Activated naive CD4-positive, alpha-beta T cell treated with anti-CD3 and anti-CD28 coated beads, Interleukin-2, amount 10 ng/mL, durations not matched to agents 7 days and 5 days (primary cell): ENCODE measurements around the gene WDR27.

Experiments
- CTCF ChIA-PET: fragments of 350-600 bp; sonication (Branson Sonifier 250); formaldehyde crosslinking; loops from one replicate; lab custom pipeline; 2021; ENCODE audit warnings: antibody characterized with exemption; lab: Charles Lee
- DNase-seq: peaks from one replicate; pipeline ENCODE4 v3.0.0-alpha.2; 2020
- H3K27ac Mint-ChIP-seq: one replicate; pipeline ENCODE4 v1.8.0; 2021; ENCODE audit warnings: mild to moderate bottlenecking, moderate library complexity, mixed read lengths
- H3K27me3 Mint-ChIP-seq: one replicate; pipeline ENCODE4 v1.8.0; 2021; ENCODE audit warnings: mild to moderate bottlenecking, mixed read lengths
- H3K36me3 Mint-ChIP-seq: one replicate; pipeline ENCODE4 v1.8.0; 2021; ENCODE audit warnings: mixed read lengths
- H3K4me1 Mint-ChIP-seq: one replicate; pipeline ENCODE4 v1.8.0; 2021; ENCODE audit warnings: mixed read lengths
- H3K4me3 Mint-ChIP-seq: one replicate; pipeline ENCODE4 v1.8.0; 2021; ENCODE audit warnings: mild to moderate bottlenecking, moderate library complexity, mixed read lengths
- H3K9me3 Mint-ChIP-seq: one replicate; pipeline ENCODE4 v1.8.0; 2021; ENCODE audit warnings: mixed read lengths

Gene WDR27

DNA sequence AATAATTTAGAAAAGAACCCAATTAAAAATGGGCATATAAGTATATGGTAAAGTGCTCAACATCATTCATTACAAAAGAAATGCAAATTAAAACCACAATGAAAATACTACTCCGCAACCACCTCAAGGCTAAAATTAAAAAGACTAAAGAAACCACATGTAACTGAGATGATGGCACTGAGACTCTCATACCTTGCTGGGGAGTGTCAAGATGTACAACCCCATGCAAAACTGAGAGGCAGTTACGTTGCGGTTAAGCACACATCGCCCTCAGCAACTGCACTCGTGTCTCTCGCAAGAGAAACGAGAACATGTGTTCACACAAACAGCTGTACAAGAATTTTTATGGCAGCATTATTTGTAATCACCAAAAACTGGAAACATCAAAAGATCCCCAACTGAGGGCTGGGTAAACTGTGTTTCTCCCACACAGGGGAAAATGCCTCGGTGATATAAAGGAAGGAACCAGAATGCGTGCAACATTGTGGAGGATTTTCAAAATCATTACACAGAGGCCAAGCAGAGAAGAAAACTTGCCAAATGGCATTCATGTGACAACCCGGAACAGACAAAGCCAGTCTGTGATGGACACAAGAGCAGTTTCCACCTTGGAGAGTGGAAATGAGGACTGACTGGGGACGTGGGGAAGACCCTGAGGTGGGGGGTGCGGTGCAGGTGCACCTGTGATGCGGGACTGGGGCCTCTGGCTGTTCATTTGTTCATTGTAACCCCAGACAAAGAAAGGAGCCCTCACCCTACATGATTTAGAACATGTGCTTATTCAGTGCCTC is 144.9 kb downstream of the WDR27 start:
- peaks cover 14% of the 10 kb centered on the region for H3K4me1 Mint-ChIP-seq
- CTCF ChIA-PET: interaction anchor here (0.6 kb wide), 1 partner anchor 501 kb away, joined by 3 read pairs; no protein-coding TSS in a partner anchor
- H3K27me3 Mint-ChIP-seq: peaks cover 15% of the 10 kb centered on the region
- DNase-seq: peak; percentile 54
- H3K9me3 Mint-ChIP-seq: no peaks in the 10 kb centered on the region
- peak overlapping the region; percentile 24 for H3K27ac Mint-ChIP-seq
- H3K36me3 Mint-ChIP-seq: no peaks in the 10 kb centered on the region
- H3K4me3 Mint-ChIP-seq: peak overlapping the region; percentile 4

- Mint-ChIP-seq H3K9me3 (no peaks in the 10 kb centered on the region), H3K4me3 (no peak overlapping the region), H3K27me3 (peaks cover 15% of the 10 kb centered on the region), H3K36me3 (no peaks in the 10 kb centered on the region), H3K4me1 (peaks cover 14% of the 10 kb centered on the region), H3K27ac (no peak overlapping the region)
- no peak for DNase-seq
- CTCF ChIA-PET: interaction anchor here (0.6 kb wide), 1 partner anchor 500 kb away, joined by 3 read pairs; no protein-coding TSS in a partner anchor
Measured at GRCh38 chr6:169555971-169556617, 145.7 kb downstream of the WDR27 start.

DNA sequence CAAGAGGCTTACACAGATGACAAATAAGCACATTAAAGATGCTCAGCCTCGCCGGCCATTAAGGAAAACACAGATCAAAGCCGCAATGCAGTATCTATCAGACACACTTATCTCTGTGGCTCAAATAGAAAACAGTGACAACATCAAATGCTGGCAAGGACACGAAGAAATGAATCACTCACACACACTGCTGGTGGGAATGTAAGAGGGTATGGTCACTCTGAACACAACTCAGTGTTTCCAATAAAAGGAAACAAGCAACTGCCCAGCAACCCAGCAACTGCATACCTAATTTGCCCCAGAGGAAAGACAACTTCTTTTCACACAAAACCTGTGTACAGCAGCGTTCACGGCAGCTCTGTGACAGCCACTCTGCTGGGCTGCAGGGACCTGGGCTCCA is 155.8 kb downstream of the WDR27 start:
- Mint-ChIP-seq H3K27ac (no peak overlapping the region), H3K36me3 (no peaks in the 10 kb centered on the region), H3K4me3 (no peak overlapping the region), H3K27me3 (no peaks in the 10 kb centered on the region), H3K4me1 (no peaks in the 10 kb centered on the region), H3K9me3 (peaks cover 6% of the 10 kb centered on the region)
- CTCF ChIA-PET: no interaction called here
- no peak for DNase-seq

GRCh38 chr6:169543704-169544103 is 158.1 kb downstream of the WDR27 start:
- H3K27ac Mint-ChIP-seq: no peak overlapping the region
- no peak for DNase-seq
- no peaks in the 10 kb centered on the region for H3K27me3 Mint-ChIP-seq
- H3K4me1 Mint-ChIP-seq: no peaks in the 10 kb centered on the region
- no peaks in the 10 kb centered on the region for H3K36me3 Mint-ChIP-seq
- CTCF ChIA-PET: no interaction called here
- H3K9me3 Mint-ChIP-seq: peaks cover 4% of the 10 kb centered on the region
- no peak overlapping the region for H3K4me3 Mint-ChIP-seq

DNA sequence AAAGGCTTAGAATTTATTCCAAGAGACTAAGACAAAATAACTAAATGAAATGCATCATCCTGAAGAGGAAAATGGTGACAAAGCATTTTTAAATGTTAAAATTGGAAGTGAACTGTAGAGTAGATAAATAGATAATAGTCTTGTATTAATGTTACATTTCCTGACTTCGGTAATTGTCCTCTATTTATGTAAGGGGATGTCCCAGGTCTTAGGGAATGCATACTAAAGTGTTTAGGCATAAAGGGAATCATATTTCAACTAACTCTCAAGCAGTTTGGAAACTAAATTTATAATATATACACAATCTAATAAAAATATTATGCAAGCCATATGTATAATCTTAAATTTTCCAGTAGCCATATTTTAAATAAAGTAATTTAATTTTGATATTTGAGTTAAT is 159.3 kb downstream of the WDR27 start:
- no peak overlapping the region for H3K27ac Mint-ChIP-seq
- no peaks in the 10 kb centered on the region for H3K4me1 Mint-ChIP-seq
- no peak overlapping the region for H3K4me3 Mint-ChIP-seq
- peaks cover 2% of the 10 kb centered on the region for H3K9me3 Mint-ChIP-seq
- no peaks in the 10 kb centered on the region for H3K27me3 Mint-ChIP-seq
- CTCF ChIA-PET: no interaction called here
- no peak for DNase-seq
- no peaks in the 10 kb centered on the region for H3K36me3 Mint-ChIP-seq

DNA sequence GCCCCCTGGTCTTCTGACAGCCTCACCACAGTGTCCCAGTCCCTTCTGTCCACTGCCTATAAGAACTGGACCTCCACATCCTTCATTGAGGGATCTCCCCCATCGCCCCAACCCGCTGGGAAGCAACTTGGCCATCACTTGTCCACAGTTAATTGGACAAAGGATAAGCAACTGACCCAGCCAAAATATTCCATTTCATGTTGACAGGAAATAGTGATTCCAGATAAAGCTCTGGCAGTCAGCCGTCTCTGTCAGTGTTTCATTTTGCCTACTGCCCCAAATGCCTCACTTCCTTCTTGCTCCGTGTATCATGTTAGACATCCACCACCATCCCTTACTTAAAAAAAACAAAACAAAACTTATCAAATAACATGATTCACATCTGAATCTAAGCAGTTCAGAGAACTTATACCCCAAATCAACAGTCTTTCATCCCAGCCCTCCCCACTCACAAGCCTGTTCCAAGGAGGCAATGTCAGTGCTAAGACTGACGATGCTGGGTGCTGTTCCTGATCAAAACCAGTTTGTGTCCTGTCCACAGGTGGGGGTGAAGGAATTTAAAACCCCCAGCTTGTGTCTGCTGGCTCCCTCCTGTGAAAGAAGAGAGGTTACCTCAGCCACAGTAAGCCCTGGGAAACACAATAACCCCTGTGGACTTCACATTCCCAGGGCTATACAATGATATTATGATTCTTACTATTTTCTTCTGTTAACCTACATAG is 162.5 kb downstream of the WDR27 start:
- Mint-ChIP-seq H3K27me3 (no peaks in the 10 kb centered on the region), H3K4me1 (no peaks in the 10 kb centered on the region), H3K9me3 (no peaks in the 10 kb centered on the region), H3K27ac (no peak overlapping the region), H3K4me3 (no peak overlapping the region), H3K36me3 (no peaks in the 10 kb centered on the region)
- DNase-seq: no peak
- CTCF ChIA-PET: interaction anchor here (0.6 kb wide), 1 partner anchor 11 kb away, joined by 3 read pairs; no protein-coding TSS in a partner anchor

DNA sequence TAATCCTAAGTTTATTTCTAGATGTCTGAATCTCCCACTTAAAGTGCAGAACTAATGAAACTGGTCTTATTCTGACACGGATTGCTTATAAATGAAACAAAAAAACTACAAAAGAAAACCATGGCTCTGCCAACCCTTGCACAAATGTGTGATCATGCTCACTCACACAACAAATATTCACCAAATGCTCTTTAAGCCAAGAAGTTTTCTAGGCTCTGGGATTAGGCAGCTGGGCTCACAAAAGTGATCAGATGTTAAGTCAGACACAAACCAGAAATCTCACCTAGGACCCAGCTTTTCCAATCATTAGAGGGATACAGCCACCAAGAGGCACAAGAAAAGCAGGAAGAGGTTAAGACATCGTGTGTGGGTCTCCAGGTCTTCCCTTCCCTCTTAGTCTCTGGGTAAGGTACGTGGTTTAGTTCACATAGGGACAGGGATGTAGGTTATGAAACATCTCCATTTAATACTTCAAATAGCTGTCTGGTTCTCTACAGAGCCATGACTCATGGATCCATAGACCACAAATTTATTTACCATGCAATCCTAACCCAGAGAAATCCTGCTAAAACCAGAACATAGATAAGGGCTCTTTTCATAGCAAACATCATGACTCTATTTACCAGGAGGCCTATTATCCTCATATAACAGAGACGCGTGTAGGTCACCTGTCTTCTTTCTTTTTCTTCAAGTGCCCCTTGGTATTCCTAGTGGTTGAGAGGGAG is 165.2 kb downstream of the WDR27 start:
- H3K9me3 Mint-ChIP-seq: peaks cover 10% of the 10 kb centered on the region
- no peak for DNase-seq
- CTCF ChIA-PET: interaction anchor here (0.6 kb wide), 1 partner anchor 63 kb away, joined by 3 read pairs; no protein-coding TSS in a partner anchor
- no peak overlapping the region for H3K4me3 Mint-ChIP-seq
- no peaks in the 10 kb centered on the region for H3K36me3 Mint-ChIP-seq
- no peak overlapping the region for H3K27ac Mint-ChIP-seq
- H3K4me1 Mint-ChIP-seq: no peaks in the 10 kb centered on the region
- H3K27me3 Mint-ChIP-seq: no peaks in the 10 kb centered on the region

DNA sequence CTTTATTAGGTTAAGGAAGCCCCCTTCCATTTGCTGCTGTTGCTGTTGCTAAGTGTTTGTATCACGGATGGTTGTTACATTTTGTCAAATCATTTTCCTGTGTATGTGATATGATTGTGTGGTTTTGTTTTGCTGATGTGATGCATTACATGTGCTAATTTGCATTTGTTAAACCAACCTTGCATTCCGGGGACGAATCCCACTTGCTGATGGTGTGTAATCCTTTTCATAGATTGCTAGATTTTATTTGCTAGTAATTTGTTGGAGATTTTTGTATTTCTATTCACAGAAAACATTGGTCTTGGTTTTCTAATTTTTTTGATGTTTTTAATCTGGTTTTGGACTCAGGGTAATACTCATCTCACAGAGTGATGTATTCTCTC is 167.8 kb downstream of the WDR27 start:
- no peak overlapping the region for H3K4me3 Mint-ChIP-seq
- CTCF ChIA-PET: no interaction called here
- peaks cover 16% of the 10 kb centered on the region for H3K4me1 Mint-ChIP-seq
- H3K36me3 Mint-ChIP-seq: no peaks in the 10 kb centered on the region
- H3K27ac Mint-ChIP-seq: no peak overlapping the region
- peaks cover 10% of the 10 kb centered on the region for H3K9me3 Mint-ChIP-seq
- DNase-seq: no peak
- no peaks in the 10 kb centered on the region for H3K27me3 Mint-ChIP-seq

- peaks cover 16% of the 10 kb centered on the region for H3K4me1 Mint-ChIP-seq
- no peaks in the 10 kb centered on the region for H3K27me3 Mint-ChIP-seq
- CTCF ChIA-PET: no interaction called here
- DNase-seq: no peak
- peaks cover 10% of the 10 kb centered on the region for H3K9me3 Mint-ChIP-seq
- no peaks in the 10 kb centered on the region for H3K36me3 Mint-ChIP-seq
- H3K27ac Mint-ChIP-seq: no peak overlapping the region
- no peak overlapping the region for H3K4me3 Mint-ChIP-seq
Measured at GRCh38 chr6:169533301-169534038, 168.4 kb downstream of the WDR27 start.

- H3K27ac Mint-ChIP-seq: peak overlapping the region; percentile 29
- CTCF ChIA-PET: no interaction called here
- peak; percentile 32 for DNase-seq
- peaks cover 16% of the 10 kb centered on the region for H3K4me1 Mint-ChIP-seq
- H3K4me3 Mint-ChIP-seq: peak overlapping the region; percentile 18
- peaks cover 10% of the 10 kb centered on the region for H3K9me3 Mint-ChIP-seq
- H3K27me3 Mint-ChIP-seq: no peaks in the 10 kb centered on the region
- H3K36me3 Mint-ChIP-seq: no peaks in the 10 kb centered on the region
Measured at GRCh38 chr6:169530752-169531123, 171.1 kb downstream of the WDR27 start.

GRCh38 chr6:169529931-169530751 is 171.7 kb downstream of the WDR27 start:
- Mint-ChIP-seq H3K4me3 (peak overlapping the region; percentile 18), H3K27me3 (no peaks in the 10 kb centered on the region)
- peak; percentile 34 for DNase-seq

GRCh38 chr6:169528755-169529154 is 173.1 kb downstream of the WDR27 start:
- Mint-ChIP-seq H3K4me1 (peaks cover 16% of the 10 kb centered on the region), H3K9me3 (peaks cover 6% of the 10 kb centered on the region)

More at GRCh38 chr6:169529931-169530751, 171.7 kb downstream of the WDR27 start:
- CTCF ChIA-PET: no interaction called here
- peaks cover 16% of the 10 kb centered on the region for H3K4me1 Mint-ChIP-seq
- no peaks in the 10 kb centered on the region for H3K36me3 Mint-ChIP-seq
- peaks cover 10% of the 10 kb centered on the region for H3K9me3 Mint-ChIP-seq
- peak overlapping the region; percentile 29 for H3K27ac Mint-ChIP-seq

DNA sequence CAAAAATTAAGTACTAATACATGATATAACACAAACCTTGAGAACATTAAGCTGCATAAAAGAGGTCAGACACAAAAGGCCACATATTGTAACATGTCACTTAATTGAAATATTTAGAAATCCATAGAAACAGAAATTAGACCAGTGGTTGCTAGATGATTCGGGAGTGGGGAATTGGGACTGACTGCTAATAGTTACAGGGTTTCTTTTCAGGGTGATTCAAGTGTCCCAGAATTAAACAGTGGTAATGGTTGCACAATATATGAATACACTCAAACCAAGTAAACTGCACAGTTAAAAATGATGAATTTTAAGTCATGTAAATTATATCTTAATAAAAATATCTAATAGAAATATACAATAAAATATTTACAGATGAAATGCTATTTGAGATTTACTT is 174.5 kb downstream of the WDR27 start:
- Mint-ChIP-seq H3K4me1 (peaks cover 16% of the 10 kb centered on the region), H3K27me3 (no peaks in the 10 kb centered on the region)
- CTCF ChIA-PET: no interaction called here

More at GRCh38 chr6:169528755-169529154, 173.1 kb downstream of the WDR27 start:
- no peak overlapping the region for H3K4me3 Mint-ChIP-seq
- no peaks in the 10 kb centered on the region for H3K27me3 Mint-ChIP-seq
- CTCF ChIA-PET: interaction anchor here (0.6 kb wide), 1 partner anchor 10 kb away, joined by 3 read pairs; no protein-coding TSS in a partner anchor
- no peak for DNase-seq
- no peak overlapping the region for H3K27ac Mint-ChIP-seq
- H3K36me3 Mint-ChIP-seq: no peaks in the 10 kb centered on the region

More for the DNA sequence above, 174.5 kb downstream of the WDR27 start:
- H3K4me3 Mint-ChIP-seq: no peak overlapping the region
- H3K27ac Mint-ChIP-seq: no peak overlapping the region
- H3K9me3 Mint-ChIP-seq: no peaks in the 10 kb centered on the region
- no peak for DNase-seq
- no peaks in the 10 kb centered on the region for H3K36me3 Mint-ChIP-seq
